Duodenal mucosa (tissue), 2 donors: ENCODE measurements around the gene RHOT2.

Experiments
- H3K27ac ChIP-seq: one replicate; pipeline ENCODE4 v1.7.0; 2013; ENCODE audit warnings: low read depth, low read length
- H3K27me3 ChIP-seq, 2 donors: one replicate each; pipeline ENCODE4 v1.7.0; 2013; ENCODE audit warnings: low read length in 2 of 2, control low read depth in 1 of 2; ENCODE audit not compliant: insufficient read depth in 2 of 2, control insufficient read depth in 1 of 2
- H3K36me3 ChIP-seq, 2 donors: one replicate each; pipeline ENCODE4 v1.7.0; 2013; ENCODE audit warnings: low read length in 2 of 2, control low read depth in 1 of 2; ENCODE audit not compliant: insufficient read depth in 2 of 2, control insufficient read depth in 1 of 2
- H3K4me1 ChIP-seq, 2 donors: one replicate each; pipeline ENCODE4 v1.7.0; 2013; ENCODE audit warnings: low read length in 2 of 2, control low read depth in 1 of 2; ENCODE audit not compliant: insufficient read depth in 2 of 2, control insufficient read depth in 1 of 2
- H3K4me3 ChIP-seq, 2 donors: one replicate each; pipeline ENCODE4 v1.7.0; 2013; ENCODE audit warnings: low read length in 2 of 2, low read depth in 1 of 2
- H3K9ac ChIP-seq, 2 donors: one replicate each; pipeline ENCODE4 v1.7.0; 2013; ENCODE audit warnings: low read length in 2 of 2, low read depth in 1 of 2
- H3K9me3 ChIP-seq, 2 donors: one replicate each; pipeline ENCODE4 v1.7.0; 2013; ENCODE audit warnings: low read length in 2 of 2, control low read depth in 1 of 2; ENCODE audit not compliant: control insufficient read depth in 1 of 2

Gene RHOT2

GRCh38 chr16:667780-668518, at the start of gene RHOT2:
RHOT2 (plus strand) TSS chr16:668132; CDS start chr16:668200, 68 bp downstream.
- Histone ChIP-seq H3K4me3 (peak within 1 kb of the TSS; percentile 77 to 80), H3K27me3 (no peaks in the 10 kb centered on the region), H3K27ac (peak within 1 kb of the TSS; percentile 66), H3K36me3 (peaks cover 21 to 37% of the 10 kb centered on the region in 2 donors), H3K4me1 (peaks cover 14 to 16% of the 10 kb centered on the region in 2 donors), H3K9me3 (no peaks in the 10 kb centered on the region), H3K9ac (peak within 1 kb of the TSS; percentile 74 to 79)

GRCh38 chr16:619476-620100, 48.3 kb upstream of the RHOT2 start:
- Histone ChIP-seq H3K27me3 (no peaks in the 10 kb centered on the region), H3K9me3 (no peaks in the 10 kb centered on the region), H3K4me3 (no peak overlapping the region), H3K36me3 (peaks cover 4 to 23% of the 10 kb centered on the region in 2 donors), H3K27ac (no peak overlapping the region), H3K4me1 (peaks cover 0 to 4% of the 10 kb centered on the region in 2 donors), H3K9ac (no peak overlapping the region)

- Histone ChIP-seq H3K36me3 (peaks cover 0 to 21% of the 10 kb centered on the region in 2 donors), H3K4me1 (peaks cover 0 to 4% of the 10 kb centered on the region in 2 donors), H3K4me3 (no peak overlapping the region), H3K9me3 (no peaks in the 10 kb centered on the region), H3K27me3 (no peaks in the 10 kb centered on the region), H3K9ac (no peak overlapping the region), H3K27ac (no peak overlapping the region)
Measured at GRCh38 chr16:620700-621525, 47.0 kb upstream of the RHOT2 start.

GRCh38 chr16:621526-622105, 46.3 kb upstream of the RHOT2 start:
- Histone ChIP-seq H3K27ac (no peak overlapping the region), H3K9ac (no peak overlapping the region), H3K4me3 (no peak overlapping the region), H3K27me3 (no peaks in the 10 kb centered on the region), H3K9me3 (no peaks in the 10 kb centered on the region), H3K4me1 (peaks cover 0 to 4% of the 10 kb centered on the region in 2 donors), H3K36me3 (peaks cover 0 to 26% of the 10 kb centered on the region in 2 donors)

GRCh38 chr16:622920-623280, 45.0 kb upstream of the RHOT2 start:
- Histone ChIP-seq H3K9me3 (no peaks in the 10 kb centered on the region), H3K27me3 (no peaks in the 10 kb centered on the region), H3K36me3 (peaks cover 0 to 29% of the 10 kb centered on the region in 2 donors), H3K4me1 (peaks cover 0 to 4% of the 10 kb centered on the region in 2 donors), H3K27ac (no peak overlapping the region), H3K9ac (no peak overlapping the region), H3K4me3 (no peak overlapping the region)

GRCh38 chr16:624526-625070, 43.3 kb upstream of the RHOT2 start:
- Histone ChIP-seq H3K9me3 (no peaks in the 10 kb centered on the region), H3K27me3 (no peaks in the 10 kb centered on the region), H3K4me1 (peaks cover 0 to 4% of the 10 kb centered on the region in 2 donors), H3K27ac (no peak overlapping the region), H3K4me3 (no peak overlapping the region), H3K9ac (no peak overlapping the region), H3K36me3 (peaks cover 0 to 30% of the 10 kb centered on the region in 2 donors)

- no peak overlapping the region for H3K9ac ChIP-seq
- H3K36me3 ChIP-seq: peaks cover 0 to 30% of the 10 kb centered on the region in 2 donors
- peaks cover 0 to 10% of the 10 kb centered on the region in 2 donors for H3K4me1 ChIP-seq
- no peaks in the 10 kb centered on the region for H3K9me3 ChIP-seq
- no peaks in the 10 kb centered on the region for H3K27me3 ChIP-seq
- no peak overlapping the region for H3K4me3 ChIP-seq
- no peak overlapping the region for H3K27ac ChIP-seq
Measured at GRCh38 chr16:625117-625976, 42.6 kb upstream of the RHOT2 start.

- Histone ChIP-seq H3K4me3 (no peak overlapping the region), H3K9me3 (no peaks in the 10 kb centered on the region), H3K36me3 (peaks cover 0 to 30% of the 10 kb centered on the region in 2 donors), H3K27ac (no peak overlapping the region), H3K9ac (no peak overlapping the region), H3K27me3 (no peaks in the 10 kb centered on the region), H3K4me1 (peaks cover 0 to 12% of the 10 kb centered on the region in 2 donors)
Measured at GRCh38 chr16:625977-626765, 41.8 kb upstream of the RHOT2 start.
